GM19395 (cell line): ENCODE measurements around the gene ERLIN1.
"Not testable (repeated sequence)": the region's sequence is repeated elsewhere in the genome, so short reads cannot be mapped to it uniquely, and the experiment has no call there.

Experiments
- ATAC-seq: cut with Tn5 transposase; IDR thresholded peaks from one replicate; pipeline ENCODE4 v1.9.1; 2021; ENCODE audit warnings: mild to moderate bottlenecking, moderate library complexity; ENCODE audit not compliant: unreplicated experiment

Gene ERLIN1

GRCh38 chr10:100138921-100139496 is 46.8 kb downstream of the ERLIN1 start:
- ATAC-seq = no peak

GRCh38 chr10:100135486-100135885 is 50.3 kb downstream of the ERLIN1 start:
- no peak for ATAC-seq

- no peak for ATAC-seq
These were observed 52.0 kb downstream of the ERLIN1 start for GRCh38 chr10:100133801-100134200.

- no peak for ATAC-seq
These were observed 53.4 kb downstream of the ERLIN1 start for GRCh38 chr10:100132427-100132826.

GRCh38 chr10:100131571-100131970 is 54.3 kb downstream of the ERLIN1 start:
- ATAC-seq = no peak

- ATAC-seq = no peak
These were observed 55.0 kb downstream of the ERLIN1 start for GRCh38 chr10:100130831-100131230.

- ATAC-seq = no peak
These were observed 56.4 kb downstream of the ERLIN1 start for GRCh38 chr10:100129424-100129823.

GRCh38 chr10:100128951-100129350 is 56.9 kb downstream of the ERLIN1 start:
- no peak for ATAC-seq

GRCh38 chr10:100125335-100125734 is 60.5 kb downstream of the ERLIN1 start:
- ATAC-seq = not testable (repeated sequence)

- no peak for ATAC-seq
These were observed 61.7 kb downstream of the ERLIN1 start for GRCh38 chr10:100124097-100124496.

- no peak for ATAC-seq
These were observed 63.0 kb downstream of the ERLIN1 start for GRCh38 chr10:100122780-100123179.

GRCh38 chr10:100120550-100120949 is 65.3 kb downstream of the ERLIN1 start:
- ATAC-seq = no peak

- ATAC-seq = no peak
These were observed 66.1 kb downstream of the ERLIN1 start for GRCh38 chr10:100119726-100120125.

GRCh38 chr10:100114976-100115770 is 70.7 kb downstream of the ERLIN1 start:
- ATAC-seq = no peak

GRCh38 chr10:100114460-100114859 is 71.4 kb downstream of the ERLIN1 start:
- no peak for ATAC-seq

GRCh38 chr10:100109670-100110069 is 76.2 kb downstream of the ERLIN1 start:
- ATAC-seq = no peak

- ATAC-seq = no peak
These were observed 79.0 kb downstream of the ERLIN1 start for GRCh38 chr10:100106865-100107264.

GRCh38 chr10:100104300-100104699 is 81.5 kb downstream of the ERLIN1 start:
- no peak for ATAC-seq

- no peak for ATAC-seq
These were observed 82.2 kb downstream of the ERLIN1 start for GRCh38 chr10:100103581-100103980.

GRCh38 chr10:100101192-100102076 is 84.4 kb downstream of the ERLIN1 start:
- ATAC-seq = no peak

- ATAC-seq = no peak
These were observed 85.1 kb downstream of the ERLIN1 start for GRCh38 chr10:100100651-100101184.
